ENCODE results near the gene STRIP2.

The STRIP2 gene

DNA sequence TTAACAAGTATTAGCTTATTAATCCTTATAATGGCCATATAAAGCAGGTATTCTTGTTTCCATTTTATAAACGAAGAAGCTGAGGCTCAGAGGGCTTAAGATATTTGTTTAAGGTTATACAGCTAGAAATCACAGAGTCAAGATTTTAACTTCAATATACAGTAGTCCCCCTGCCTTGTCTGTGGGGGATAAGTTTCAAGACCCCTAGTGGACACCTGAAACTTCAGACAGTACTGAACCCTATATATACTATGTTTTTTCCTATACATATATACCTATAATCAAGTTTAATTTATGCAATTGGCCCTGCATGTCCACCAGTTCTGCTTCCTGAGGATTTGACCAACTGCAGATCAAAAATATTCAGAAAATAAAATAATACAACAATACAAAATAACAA, 44.4 kb upstream of the STRIP2 start:
- DNase-seq (ENCODE audit: low spot score) = no peak
- in situ Hi-C loops (cut with MboI; ENCODE audit: low sequenced_read_pairs, unreplicated experiment) = no loop called here
- TF ChIP-seq, protein P1, sequence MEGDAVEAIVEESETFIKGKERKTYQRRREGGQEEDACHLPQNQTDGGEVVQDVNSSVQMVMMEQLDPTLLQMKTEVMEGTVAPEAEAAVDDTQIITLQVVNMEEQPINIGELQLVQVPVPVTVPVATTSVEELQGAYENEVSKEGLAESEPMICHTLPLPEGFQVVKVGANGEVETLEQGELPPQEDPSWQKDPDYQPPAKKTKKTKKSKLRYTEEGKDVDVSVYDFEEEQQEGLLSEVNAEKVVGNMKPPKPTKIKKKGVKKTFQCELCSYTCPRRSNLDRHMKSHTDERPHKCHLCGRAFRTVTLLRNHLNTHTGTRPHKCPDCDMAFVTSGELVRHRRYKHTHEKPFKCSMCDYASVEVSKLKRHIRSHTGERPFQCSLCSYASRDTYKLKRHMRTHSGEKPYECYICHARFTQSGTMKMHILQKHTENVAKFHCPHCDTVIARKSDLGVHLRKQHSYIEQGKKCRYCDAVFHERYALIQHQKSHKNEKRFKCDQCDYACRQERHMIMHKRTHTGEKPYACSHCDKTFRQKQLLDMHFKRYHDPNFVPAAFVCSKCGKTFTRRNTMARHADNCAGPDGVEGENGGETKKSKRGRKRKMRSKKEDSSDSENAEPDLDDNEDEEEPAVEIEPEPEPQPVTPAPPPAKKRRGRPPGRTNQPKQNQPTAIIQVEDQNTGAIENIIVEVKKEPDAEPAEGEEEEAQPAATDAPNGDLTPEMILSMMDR (IDR thresholded peaks at IDR 0.05; ENCODE audit: borderline replicate concordance, control extremely low read depth, extremely low read depth, insufficient read depth, missing control alignments) = no peak

DNA sequence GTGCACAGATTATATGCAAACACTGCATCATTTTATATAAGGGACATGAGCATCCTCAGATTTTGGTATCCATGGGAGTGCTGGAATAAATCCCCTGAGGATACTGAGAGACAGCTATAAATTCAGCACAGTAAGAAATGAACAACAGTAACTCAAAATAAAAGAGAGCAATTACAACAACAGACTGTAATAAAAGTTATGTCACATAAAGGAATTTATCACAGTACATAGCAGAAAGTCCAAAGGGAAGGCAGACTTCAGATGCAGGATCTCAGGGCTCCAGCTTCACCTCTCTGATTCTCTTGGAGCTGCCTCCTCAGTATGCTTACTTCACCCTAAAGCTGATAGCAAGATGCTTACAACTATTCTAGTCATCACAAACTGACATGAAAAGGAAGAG, 43.9 kb upstream of the STRIP2 start:
- DNase-seq (ENCODE audit: low spot score) = no peak
- in situ Hi-C loops (cut with MboI; ENCODE audit: low sequenced_read_pairs, unreplicated experiment) = no loop called here
- TF ChIP-seq, protein P1 (IDR thresholded peaks at IDR 0.05; ENCODE audit: borderline replicate concordance, control extremely low read depth, extremely low read depth, insufficient read depth, missing control alignments) = no peak

DNA sequence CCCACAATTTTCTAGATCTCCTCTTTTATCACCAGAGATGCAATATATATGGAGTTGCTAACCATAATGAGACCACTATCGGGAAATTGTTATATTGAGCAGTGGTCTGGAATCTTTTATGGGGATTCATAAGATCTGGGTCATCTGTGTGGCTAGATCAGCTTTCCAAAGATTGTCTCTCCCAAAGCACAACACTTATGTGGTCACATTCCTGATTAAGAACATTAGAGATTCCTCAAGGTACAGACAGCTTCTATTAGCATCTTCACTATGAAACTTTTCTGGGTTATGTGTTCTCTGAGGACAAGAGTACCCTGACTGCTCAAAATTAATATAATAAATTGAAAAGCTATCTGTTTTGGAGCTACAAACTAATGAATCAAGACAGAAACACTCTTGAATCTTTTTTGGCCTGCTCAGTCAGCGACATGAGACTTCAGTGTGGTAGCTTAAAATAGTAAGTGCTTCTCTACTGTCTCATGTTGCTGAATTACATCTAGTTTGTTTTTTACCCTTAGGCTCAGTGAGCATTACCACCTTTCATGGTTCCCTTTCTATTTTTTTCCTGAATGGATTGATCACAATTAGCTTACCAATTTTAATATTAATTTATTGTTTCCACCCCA, 42.6 kb upstream of the STRIP2 start:
- no peak for DNase-seq (ENCODE audit: low spot score)

DNA sequence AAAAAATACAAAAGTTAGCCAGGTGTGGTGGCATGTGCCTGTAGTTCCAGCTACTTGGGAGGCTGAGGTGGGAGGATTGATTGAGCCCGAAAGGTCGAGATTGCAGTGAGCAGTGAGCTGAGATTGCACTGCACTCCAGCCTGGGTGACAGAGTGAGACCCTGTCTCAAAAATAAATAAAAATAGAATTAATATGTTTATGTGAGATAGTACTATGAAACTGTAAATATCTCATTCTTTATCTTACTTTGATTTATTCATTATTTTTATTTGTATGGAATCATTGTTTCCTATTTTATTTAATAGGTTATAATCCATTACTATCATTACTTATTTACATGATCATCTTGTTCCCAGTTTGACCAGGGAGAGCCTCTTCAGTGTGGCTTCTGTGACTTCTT, 41.0 kb upstream of the STRIP2 start:
- TF ChIP-seq, protein P1 (IDR thresholded peaks at IDR 0.05; ENCODE audit: borderline replicate concordance, control extremely low read depth, extremely low read depth, insufficient read depth, missing control alignments) = no peak
- no peak for DNase-seq (ENCODE audit: low spot score)
- in situ Hi-C loops (cut with MboI; ENCODE audit: low sequenced_read_pairs, unreplicated experiment) = no loop called here

More for the DNA sequence above, 42.6 kb upstream of the STRIP2 start:
- TF ChIP-seq, protein P1 (IDR thresholded peaks at IDR 0.05; ENCODE audit: borderline replicate concordance, control extremely low read depth, extremely low read depth, insufficient read depth, missing control alignments) = no peak
- in situ Hi-C loops (cut with MboI; ENCODE audit: low sequenced_read_pairs, unreplicated experiment) = no loop called here

DNA sequence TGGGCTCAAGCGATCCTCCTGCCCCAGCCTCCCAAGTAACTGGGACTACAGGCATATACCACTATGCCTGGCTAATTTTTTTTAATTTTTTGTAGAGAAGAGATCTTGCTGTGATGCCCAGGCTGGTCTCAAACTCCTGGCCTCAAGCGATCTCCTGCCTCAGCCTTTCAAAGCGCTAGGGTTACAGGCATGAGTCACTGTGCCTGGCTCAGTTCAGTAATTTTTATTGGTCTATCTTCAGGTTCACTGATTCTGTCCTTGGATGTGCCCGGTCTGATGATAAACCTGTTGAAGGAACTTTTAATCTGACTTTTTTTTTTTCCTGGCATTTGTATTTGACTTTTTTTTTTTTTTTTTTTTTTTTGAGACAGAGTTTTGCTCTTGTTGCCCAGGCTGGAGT, 40.1 kb upstream of the STRIP2 start:
- in situ Hi-C loops (cut with MboI; ENCODE audit: low sequenced_read_pairs, unreplicated experiment) = no loop called here
- no peak for DNase-seq (ENCODE audit: low spot score)

DNA sequence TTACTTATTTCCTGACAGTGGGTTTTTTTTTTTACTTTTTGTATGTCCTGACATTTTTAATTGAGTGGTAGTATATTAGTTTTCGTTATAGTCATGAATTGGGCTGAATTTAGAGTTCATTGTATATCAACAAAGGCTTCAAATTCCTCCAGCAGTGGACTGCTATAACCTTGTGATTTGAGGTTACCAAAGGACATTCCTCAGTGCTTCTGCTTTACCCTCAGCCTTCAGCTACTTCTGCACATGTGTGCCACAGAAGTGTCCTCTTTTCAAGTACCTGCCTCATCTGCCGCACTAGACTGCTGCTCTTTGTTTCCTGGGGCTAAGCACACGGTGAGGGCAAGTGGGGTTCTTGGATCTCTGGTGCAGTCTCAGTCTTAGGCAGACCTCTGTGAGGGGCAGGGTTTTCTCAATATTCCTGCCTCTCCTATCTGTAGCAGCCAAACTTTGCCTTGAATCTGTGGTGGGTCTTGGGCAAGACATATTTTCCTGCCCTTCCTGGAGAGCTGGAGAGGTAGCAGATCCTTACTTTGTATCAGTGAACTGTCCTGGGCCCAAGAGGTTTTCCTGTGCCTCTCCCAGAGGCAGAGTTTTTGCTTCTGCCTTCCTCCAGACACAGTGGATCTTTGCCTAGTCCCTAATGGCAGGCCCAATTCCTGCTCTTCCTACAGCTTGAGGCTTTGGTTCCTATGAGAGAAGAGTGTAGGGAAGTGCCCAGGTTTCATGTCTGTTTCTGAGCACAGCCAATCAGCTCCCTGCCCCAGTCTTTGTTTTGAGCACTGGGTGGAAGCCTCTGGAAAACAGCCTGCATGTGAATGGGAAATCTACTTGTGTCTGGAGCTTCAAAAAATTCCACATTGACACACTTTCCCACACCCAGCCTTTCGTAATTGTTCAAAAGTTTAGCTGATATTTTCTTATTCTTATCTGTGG, 39.0 kb upstream of the STRIP2 start:
- no peak for DNase-seq (ENCODE audit: low spot score)
- in situ Hi-C loops (cut with MboI; ENCODE audit: low sequenced_read_pairs, unreplicated experiment) = no loop called here
- TF ChIP-seq, protein P1 (IDR thresholded peaks at IDR 0.05; ENCODE audit: borderline replicate concordance, control extremely low read depth, extremely low read depth, insufficient read depth, missing control alignments) = no peak

More for the DNA sequence above, 40.1 kb upstream of the STRIP2 start:
- TF ChIP-seq, protein P1 (IDR thresholded peaks at IDR 0.05; ENCODE audit: borderline replicate concordance, control extremely low read depth, extremely low read depth, insufficient read depth, missing control alignments) = no peak
